HG02642 (cell line): ENCODE results near the gene PTPRM.

ENCODE experiments used
- ATAC-seq: cut with Tn5 transposase; IDR thresholded peaks from one replicate; pipeline ENCODE4 v1.9.1; 2021; ENCODE audit warnings: mild to moderate bottlenecking; ENCODE audit not compliant: unreplicated experiment, poor library complexity

Gene PTPRM

GRCh38 chr18:8386669-8387380 is 819.7 kb downstream of the PTPRM start:
- ATAC-seq = no peak

- no peak for ATAC-seq
Measured at GRCh38 chr18:8389391-8390340, 822.5 kb downstream of the PTPRM start.

GRCh38 chr18:8391068-8391467 is 824.0 kb downstream of the PTPRM start:
- ATAC-seq = no peak

- ATAC-seq = no peak
Measured at GRCh38 chr18:8396254-8396653, 829.1 kb downstream of the PTPRM start.

GRCh38 chr18:8397034-8397433 is 829.9 kb downstream of the PTPRM start:
- ATAC-seq = no peak

- no peak for ATAC-seq
Measured at GRCh38 chr18:8399138-8399537, 832.0 kb downstream of the PTPRM start.

GRCh38 chr18:8400193-8400752 is 833.2 kb downstream of the PTPRM start:
- no peak for ATAC-seq

- no peak for ATAC-seq
Measured at GRCh38 chr18:8400825-8401224, 833.7 kb downstream of the PTPRM start.

GRCh38 chr18:8401606-8402005 is 834.5 kb downstream of the PTPRM start:
- ATAC-seq = no peak

- ATAC-seq = no peak
Measured at GRCh38 chr18:8402237-8402636, 835.1 kb downstream of the PTPRM start.

- no peak for ATAC-seq
Measured at GRCh38 chr18:8403713-8404112, 836.6 kb downstream of the PTPRM start.

- ATAC-seq = no peak
Measured at GRCh38 chr18:8406186-8406867, 839.2 kb downstream of the PTPRM start.

- no peak for ATAC-seq
Measured at GRCh38 chr18:8406868-8407250, 839.7 kb downstream of the PTPRM start.

- no peak for ATAC-seq
Measured at GRCh38 chr18:8409151-8409550, 842.0 kb downstream of the PTPRM start.

GRCh38 chr18:8411492-8411891 is 844.4 kb downstream of the PTPRM start:
- no peak for ATAC-seq

GRCh38 chr18:8412117-8412516 is 845.0 kb downstream of the PTPRM start:
- ATAC-seq = no peak

- no peak for ATAC-seq
Measured at GRCh38 chr18:8413189-8413588, 846.1 kb downstream of the PTPRM start.

- ATAC-seq = no peak
Measured at GRCh38 chr18:8413751-8414150, 846.6 kb downstream of the PTPRM start.

- no peak for ATAC-seq
Measured at GRCh38 chr18:8416212-8417019, 849.3 kb downstream of the PTPRM start.

GRCh38 chr18:8422391-8422790 is 855.3 kb downstream of the PTPRM start:
- ATAC-seq = no peak
